Hypothalamus (tissue), 51 donors: ENCODE results near the gene MXRA8.
A peak's percentile ranks its signal among the peaks of the same experiment; 100 is the strongest.
"Not testable (repeated sequence)": the region's sequence is repeated elsewhere in the genome, so short reads cannot be mapped to it uniquely, and the experiment has no call there.

Experiments
- DNase-seq, 51 donors: peaks; one replicate each; lab custom pipeline; 2025; lab: John Stamatoyannopoulos, UW

MXRA8 gene

GRCh38 chr1:1370771-1371300, 12.5 kb upstream of the MXRA8 start:
- DNase-seq = no peak

- DNase-seq = not testable (repeated sequence)
Measured at GRCh38 chr1:1370094-1370493, 11.7 kb upstream of the MXRA8 start.

- DNase-seq = no peak
Measured at GRCh38 chr1:1367315-1367714, 9.0 kb upstream of the MXRA8 start.

- DNase-seq = no peak
Measured at GRCh38 chr1:1366699-1367066, 8.3 kb upstream of the MXRA8 start.

- no peak for DNase-seq
Measured at GRCh38 chr1:1365875-1366698, 7.7 kb upstream of the MXRA8 start.

GRCh38 chr1:1364266-1364665, 5.9 kb upstream of the MXRA8 start:
- DNase-seq = no peak

- no peak for DNase-seq
Measured at GRCh38 chr1:1361982-1362423, 3.6 kb upstream of the MXRA8 start.

- DNase-seq = no peak
Measured at GRCh38 chr1:1361233-1361981, 3.1 kb upstream of the MXRA8 start.

- peak in 6 of 51 donors; percentile 20 to 53 (median 34) for DNase-seq
Measured at GRCh38 chr1:1360506-1361169, 2.3 kb upstream of the MXRA8 start.

GRCh38 chr1:1359664-1360468, 1.5 kb upstream of the MXRA8 start:
- no peak for DNase-seq

GRCh38 chr1:1359308-1359663, 931 bp upstream of the MXRA8 start:
- DNase-seq = no peak

GRCh38 chr1:1357871-1358432, 403 bp downstream of the MXRA8 start:
- no peak for DNase-seq

- DNase-seq = no peak
Measured at GRCh38 chr1:1356796-1357401, 1.5 kb downstream of the MXRA8 start.

GRCh38 chr1:1356166-1356795, 2.1 kb downstream of the MXRA8 start:
- DNase-seq = no peak

- DNase-seq = peak in 11 of 51 donors; percentile 8 to 62 (median 24)
Measured at GRCh38 chr1:1355416-1355815, 2.9 kb downstream of the MXRA8 start.

GRCh38 chr1:1354271-1355247, 3.8 kb downstream of the MXRA8 start:
- DNase-seq = no peak

- DNase-seq = no peak
Measured at GRCh38 chr1:1353389-1354151, 4.8 kb downstream of the MXRA8 start.
